Gastroesophageal sphincter (tissue), 4 donors: ENCODE data around the gene ZDHHC11. TPM values are rescaled to one million over a fixed set of nuclear protein-coding genes. Genes with fewer than 3 reads are reported as not detected.
"Not testable (repeated sequence)": the region's sequence is repeated elsewhere in the genome, so short reads cannot be mapped to it uniquely, and the experiment has no call there.

Experiments
- ATAC-seq: fragments of 150-250 bp; one replicate; pipeline ENCODE4 v1.9.1; 2016; ENCODE audit warnings: mild to moderate bottlenecking, moderate library complexity
- H3K27ac ChIP-seq, 4 donors: fragments of 200-600 bp; sonication (generic) in 3 of 4; 1 replicate in 3 of 4; 2 replicates in 1 of 4; pipeline ENCODE4 v1.5.1; 2016 to 2019
- H3K27me3 ChIP-seq: fragments of 200-600 bp; sonication (generic); one replicate; pipeline ENCODE4 v1.5.1; 2019
- H3K36me3 ChIP-seq, 2 donors: fragments of 200-600 bp; sonication (generic); one replicate each; pipeline ENCODE4 v1.5.1; 2019; ENCODE audit warnings: control low read depth in 1 of 2
- H3K4me1 ChIP-seq, 3 donors: fragments of 200-600 bp; sonication (generic); 1 replicate in 2 of 3; 2 replicates in 1 of 3; pipeline ENCODE4 v1.5.1; 2016 to 2019; ENCODE audit warnings: control low read depth in 2 of 3
- H3K4me3 ChIP-seq, 2 donors: fragments of 200-600 bp; sonication (generic); one replicate each; pipeline ENCODE4 v1.5.1; 2019; ENCODE audit warnings: mild to moderate bottlenecking in 1 of 2, moderate library complexity in 1 of 2
- H3K9me3 ChIP-seq, 3 donors: fragments of 200-600 bp; sonication (generic); one replicate each; pipeline ENCODE4 v1.5.1; 2017 to 2019; ENCODE audit warnings: control low read depth in 2 of 3
- EP300 ChIP-seq: sonication (generic); formaldehyde crosslinking; IDR thresholded peaks from one replicate; pipeline ENCODE4 v1.6.1; 2017; ENCODE audit warnings: antibody characterized with exemption, mild to moderate bottlenecking
- POLR2A ChIP-seq, 2 donors: fragments of 450-650 bp; IDR thresholded peaks; one replicate each; pipeline ENCODE4 v1.6.1; 2017; ENCODE audit warnings: antibody characterized with exemption in 2 of 2, mild to moderate bottlenecking in 2 of 2, moderate library complexity in 1 of 2
- POLR2AphosphoS5 ChIP-seq: sonication (generic); formaldehyde crosslinking; IDR thresholded peaks from one replicate; pipeline ENCODE4 v1.6.1; 2017; ENCODE audit warnings: antibody characterized with exemption
- WGBS, 2 donors: methylation state at CpG; one replicate each; pipeline ENCODE4 v1.1.5; 2018; ENCODE audit warnings: low coverage in 1 of 2; 5-methylcytosine and 5-hydroxymethylcytosine counted together
- total RNA-seq, 4 donors: library from RNA; depleted of rRNA; stranded (reverse); fragments of >200 nt; gene quantifications; one replicate each; pipeline ENCODE4 v1.1.0, GENCODE V29; 2016
- TF ChIP-seq, protein P1 (sequence below), 4 experiments: fragments of 200-600 bp in 2 of 4; fragments of 450-650 bp in 2 of 4; sonication (generic) in 1 of 4; IDR thresholded peaks; one replicate each; pipeline ENCODE4 v1.5.1; 2017 to 2019; ENCODE audit warnings: antibody characterized with exemption in 4 of 4, mild to moderate bottlenecking in 2 of 4, moderate library complexity in 2 of 4

ZDHHC11 gene
- total RNA-seq, 4 donors from 2014 or later: 2.3 to 19.1 (median 7.4) TPM

DNA sequence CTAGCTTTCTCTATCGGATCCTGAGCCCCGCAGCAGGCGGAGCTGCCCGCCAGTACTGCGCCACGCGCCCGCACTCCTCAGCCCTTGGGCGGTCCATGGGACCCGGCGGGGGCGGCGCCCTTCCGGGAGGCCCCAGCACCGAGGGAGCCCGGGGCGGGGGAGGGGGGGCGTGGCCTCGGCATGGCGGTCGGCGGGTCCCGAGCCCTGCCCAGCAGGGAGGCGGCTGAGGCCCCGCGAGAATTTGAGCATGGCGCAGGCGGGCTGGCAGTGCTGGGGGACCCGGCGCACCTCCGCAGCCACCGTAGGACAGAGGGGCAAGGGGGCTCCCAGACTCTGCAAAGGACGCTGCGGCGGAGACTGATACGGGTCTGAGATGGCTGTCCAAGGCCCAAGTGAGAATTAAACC is 73.0 kb downstream of the ZDHHC11 start:
- Histone ChIP-seq H3K4me1 (peaks cover 0 to 19% (median 0%) of the 10 kb centered on the region in 3 donors), H3K27me3 (no peaks in the 10 kb centered on the region), H3K27ac (no peak overlapping the region), H3K9me3 (no peaks in the 10 kb centered on the region), H3K4me3 (no peak overlapping the region), H3K36me3 (no peaks in the 10 kb centered on the region)
- ATAC-seq: no peak
- TF ChIP-seq, protein P1, sequence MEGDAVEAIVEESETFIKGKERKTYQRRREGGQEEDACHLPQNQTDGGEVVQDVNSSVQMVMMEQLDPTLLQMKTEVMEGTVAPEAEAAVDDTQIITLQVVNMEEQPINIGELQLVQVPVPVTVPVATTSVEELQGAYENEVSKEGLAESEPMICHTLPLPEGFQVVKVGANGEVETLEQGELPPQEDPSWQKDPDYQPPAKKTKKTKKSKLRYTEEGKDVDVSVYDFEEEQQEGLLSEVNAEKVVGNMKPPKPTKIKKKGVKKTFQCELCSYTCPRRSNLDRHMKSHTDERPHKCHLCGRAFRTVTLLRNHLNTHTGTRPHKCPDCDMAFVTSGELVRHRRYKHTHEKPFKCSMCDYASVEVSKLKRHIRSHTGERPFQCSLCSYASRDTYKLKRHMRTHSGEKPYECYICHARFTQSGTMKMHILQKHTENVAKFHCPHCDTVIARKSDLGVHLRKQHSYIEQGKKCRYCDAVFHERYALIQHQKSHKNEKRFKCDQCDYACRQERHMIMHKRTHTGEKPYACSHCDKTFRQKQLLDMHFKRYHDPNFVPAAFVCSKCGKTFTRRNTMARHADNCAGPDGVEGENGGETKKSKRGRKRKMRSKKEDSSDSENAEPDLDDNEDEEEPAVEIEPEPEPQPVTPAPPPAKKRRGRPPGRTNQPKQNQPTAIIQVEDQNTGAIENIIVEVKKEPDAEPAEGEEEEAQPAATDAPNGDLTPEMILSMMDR (IDR thresholded peaks at IDR 0.05): no peak
- TF ChIP-seq POLR2A (IDR thresholded peaks at IDR 0.05) (no peak), EP300 (no peak), POLR2AphosphoS5 (no peak)
- WGBS, 2 donors: 100% methylated on average over 4 of the region's 36 CpGs; no CpG with 5 or more reads in 1 of the 2 donors

DNA sequence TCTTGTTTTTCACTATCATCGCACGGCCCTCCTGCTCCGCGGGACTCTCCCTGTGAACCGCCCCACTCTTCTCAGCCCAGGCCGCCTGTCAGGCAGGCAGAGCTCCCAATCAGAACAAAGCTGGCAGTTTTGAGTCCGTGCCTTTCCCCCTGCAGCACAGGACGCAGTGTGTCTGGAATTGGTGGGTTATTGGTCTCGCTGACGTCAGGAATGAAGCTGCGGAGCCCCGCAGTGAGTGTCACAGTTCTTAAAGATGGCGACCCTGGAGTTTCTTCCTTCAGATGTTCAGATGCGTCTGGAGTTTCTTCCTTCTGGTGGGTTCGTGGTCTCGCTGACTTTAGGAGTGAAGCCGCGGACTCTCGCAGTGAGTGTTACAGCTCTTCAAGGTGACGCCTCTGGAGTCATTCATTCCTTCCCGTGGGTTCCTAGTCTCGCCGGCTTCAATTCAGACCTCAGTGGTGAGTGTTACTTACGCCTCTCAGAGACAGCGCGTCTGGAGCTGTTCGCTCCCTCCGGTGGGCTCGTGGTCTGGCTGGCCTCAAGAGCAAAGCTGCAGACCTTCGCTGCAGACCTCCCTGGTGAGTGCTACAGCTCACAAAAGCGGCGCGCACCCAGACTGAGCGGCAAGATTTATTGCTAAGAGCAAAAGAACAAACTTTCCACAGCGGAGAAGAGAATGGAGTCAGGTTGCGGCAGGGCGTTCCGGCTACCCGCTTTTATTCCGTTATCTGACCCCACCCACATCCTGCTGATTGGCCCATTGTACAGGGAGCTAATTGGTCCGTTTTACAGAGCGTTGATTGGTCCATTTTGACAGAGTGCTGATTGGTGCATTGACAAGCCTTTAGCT is 73.7 kb downstream of the ZDHHC11 start:
- no peak for ATAC-seq
- WGBS, 2 donors: 80 to 87% methylated on average over 12 to 27 of the region's 42 CpGs
- TF ChIP-seq POLR2A (IDR thresholded peaks at IDR 0.05) (no peak), POLR2AphosphoS5 (no peak), EP300 (no peak)
- TF ChIP-seq, protein P1 (IDR thresholded peaks at IDR 0.05): no peak
- Histone ChIP-seq H3K9me3 (no peaks in the 10 kb centered on the region), H3K4me1 (peaks cover 0 to 20% (median 0%) of the 10 kb centered on the region in 3 donors), H3K4me3 (no peak overlapping the region), H3K36me3 (no peaks in the 10 kb centered on the region), H3K27me3 (no peaks in the 10 kb centered on the region), H3K27ac (no peak overlapping the region)

DNA sequence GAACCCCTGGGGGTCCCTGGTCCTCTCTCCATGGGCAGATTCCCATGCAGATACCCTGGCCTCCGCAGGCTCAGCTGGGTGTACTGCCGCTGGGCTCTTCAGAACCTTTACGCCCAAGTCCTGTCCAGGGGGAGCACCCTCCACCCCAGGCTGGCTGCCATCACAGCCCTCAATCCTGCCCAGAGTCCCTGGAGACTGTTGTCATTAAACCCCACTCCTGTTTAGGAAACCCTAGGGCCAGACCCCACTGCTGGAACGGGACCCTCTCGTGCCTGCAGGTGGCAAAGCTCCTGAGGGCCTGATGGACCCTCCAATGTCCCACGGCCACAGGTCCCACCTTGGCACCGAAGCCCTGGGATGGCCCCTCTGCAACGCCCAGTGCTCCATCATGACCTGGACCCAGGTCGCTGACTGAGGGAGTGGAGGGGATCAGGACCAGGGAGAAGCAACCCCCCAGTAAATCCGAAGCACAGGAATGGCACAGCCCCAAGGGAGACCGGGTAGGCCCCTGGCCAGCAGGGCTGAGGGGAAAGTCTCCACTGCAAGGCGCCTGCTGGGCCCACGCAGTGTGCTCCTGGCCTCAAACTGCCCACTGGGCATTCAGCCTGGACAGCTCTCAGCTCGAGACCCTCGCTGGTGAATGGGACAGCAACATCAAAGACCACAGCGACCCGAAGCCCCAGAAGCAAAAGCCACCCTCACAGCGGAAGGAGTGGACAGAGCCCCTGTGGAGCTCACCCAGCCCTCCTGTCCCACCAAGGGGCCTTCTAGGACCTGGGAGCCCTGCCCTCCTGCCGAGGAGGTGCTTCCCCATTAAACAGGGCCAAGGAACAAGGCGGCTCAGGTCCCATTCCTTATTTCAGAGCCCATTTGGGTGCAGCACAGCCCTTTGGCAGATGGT is 74.6 kb downstream of the ZDHHC11 start:
- 77 to 100% methylated on average over 2 to 3 of the region's 20 CpGs for WGBS, 2 donors
- H3K27ac ChIP-seq: no peak overlapping the region
- peaks cover 0 to 20% (median 0%) of the 10 kb centered on the region in 3 donors for H3K4me1 ChIP-seq
- no peaks in the 10 kb centered on the region for H3K27me3 ChIP-seq
- ATAC-seq: no peak
- H3K36me3 ChIP-seq: no peaks in the 10 kb centered on the region
- TF ChIP-seq EP300 (no peak), POLR2AphosphoS5 (no peak), POLR2A (IDR thresholded peaks at IDR 0.05) (no peak)
- TF ChIP-seq, protein P1 (IDR thresholded peaks at IDR 0.05): no peak
- H3K4me3 ChIP-seq: no peak overlapping the region
- no peaks in the 10 kb centered on the region for H3K9me3 ChIP-seq

GRCh38 chr5:775595-775960 is 75.2 kb downstream of the ZDHHC11 start:
- not testable (repeated sequence) for H3K4me3 ChIP-seq, H3K36me3 ChIP-seq, ATAC-seq, H3K9me3 ChIP-seq, H3K27me3 ChIP-seq, H3K27ac ChIP-seq
- WGBS, 2 donors: no CpG with 5 or more reads among the region's 9 CpGs
- H3K4me1 ChIP-seq: peaks cover 0 to 20% (median 0%) of the 10 kb centered on the region in 3 donors

DNA sequence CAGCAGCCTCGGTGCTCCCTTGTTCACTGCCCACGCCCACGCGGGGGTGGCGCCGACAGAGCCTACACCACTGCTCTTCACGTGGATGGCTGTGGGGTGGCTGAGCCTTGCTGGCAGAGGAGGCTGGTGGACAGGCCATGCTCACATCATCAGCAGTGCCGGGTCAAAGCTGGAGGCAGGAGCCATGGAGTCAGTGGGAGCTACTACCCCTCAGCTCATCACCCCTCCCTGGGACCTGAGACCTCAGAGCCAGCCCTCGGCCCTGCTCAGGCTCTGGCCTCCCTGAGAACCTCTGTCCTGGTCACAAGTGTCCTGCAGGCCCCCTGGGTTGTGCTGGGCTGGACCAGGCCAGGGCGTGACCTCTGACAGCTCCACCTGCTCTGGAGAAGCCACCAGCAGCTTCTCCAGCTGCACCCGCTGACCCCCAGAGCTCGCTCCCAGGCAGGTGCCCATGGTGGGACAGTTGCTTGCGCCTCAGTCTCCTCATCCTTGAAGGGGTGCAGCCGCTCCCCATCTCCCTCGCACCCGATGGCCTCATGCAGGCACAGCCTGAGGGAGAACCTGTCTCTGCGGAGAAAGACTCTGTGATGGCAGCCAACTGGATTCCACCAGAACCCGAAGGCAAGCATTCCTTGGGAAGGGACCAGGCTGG is 75.8 kb downstream of the ZDHHC11 start:
- peaks cover 0 to 20% (median 0%) of the 10 kb centered on the region in 3 donors for H3K4me1 ChIP-seq
- not testable (repeated sequence) for H3K27me3 ChIP-seq, H3K4me3 ChIP-seq, ATAC-seq, H3K36me3 ChIP-seq, H3K27ac ChIP-seq, H3K9me3 ChIP-seq
- WGBS, 2 donors: no CpG with 5 or more reads among the region's 18 CpGs

- no CpG with 5 or more reads among the region's 6 CpGs for WGBS, 2 donors
- H3K27ac ChIP-seq, H3K27me3 ChIP-seq, H3K9me3 ChIP-seq, H3K4me3 ChIP-seq, ATAC-seq, H3K36me3 ChIP-seq: not testable (repeated sequence)
- peaks cover 0 to 20% (median 0%) of the 10 kb centered on the region in 3 donors for H3K4me1 ChIP-seq
Measured at GRCh38 chr5:774304-774703, 76.5 kb downstream of the ZDHHC11 start.
